Measurements from ENCODE around the gene SMIM12.

Gene SMIM12

GRCh38 chr1:34859446-34860200, at the start of gene SMIM12:
Gene SMIM12, minus strand, starts transcription at chr1:34859749. Its CDS starts 3,772 bp downstream, at chr1:34855977.
- peak; percentile 61 for DNase-seq

DNA sequence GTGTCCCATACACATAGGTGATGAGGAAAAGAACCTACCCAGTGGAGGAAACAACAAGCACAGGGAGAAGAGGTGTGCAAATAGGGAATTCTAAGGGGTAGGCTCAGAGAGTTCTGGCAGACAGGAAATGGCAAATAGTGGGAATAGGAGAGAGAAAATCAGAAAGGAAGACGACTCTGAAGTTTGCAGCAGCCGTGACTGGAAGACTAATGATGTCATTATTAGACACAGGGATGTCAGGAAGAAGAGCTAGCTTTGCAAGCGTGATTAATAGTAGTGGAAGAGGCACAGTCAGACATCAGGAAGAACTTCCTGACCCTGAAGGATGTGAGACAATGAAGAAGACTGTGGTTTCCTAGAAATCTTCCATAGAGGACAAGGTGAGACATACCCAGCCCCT, 48.8 kb upstream of the SMIM12 start:
- DNase-seq = no peak

DNA sequence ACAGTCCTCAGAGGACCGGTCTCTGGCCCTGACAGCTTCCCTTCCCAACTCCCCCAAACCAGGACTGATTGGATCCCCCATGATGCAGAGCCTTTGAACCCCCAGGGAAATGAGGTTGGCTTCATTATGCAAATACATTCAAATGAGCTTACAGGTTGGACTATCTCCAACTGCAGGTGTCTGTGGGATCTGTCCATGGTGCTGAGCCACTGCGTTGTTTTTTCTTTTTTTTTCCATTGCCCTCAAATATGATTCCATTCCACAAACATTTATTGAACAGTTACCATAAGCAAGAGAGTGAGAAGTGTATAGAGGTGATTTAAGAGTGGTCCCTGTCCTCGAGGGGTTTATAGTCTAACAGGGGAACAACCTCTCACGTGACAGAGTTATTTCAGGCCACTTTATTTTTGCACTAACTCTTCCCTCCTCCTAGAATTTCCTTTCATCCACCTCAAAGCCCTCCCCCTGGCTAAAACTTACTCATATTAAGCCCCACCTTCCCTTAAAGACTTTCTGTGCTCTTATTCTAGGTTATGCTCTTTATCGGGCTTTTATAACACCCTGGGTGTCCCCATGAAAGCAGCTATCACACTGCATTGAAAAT, 48.0 kb upstream of the SMIM12 start:
- no peak for DNase-seq

DNA sequence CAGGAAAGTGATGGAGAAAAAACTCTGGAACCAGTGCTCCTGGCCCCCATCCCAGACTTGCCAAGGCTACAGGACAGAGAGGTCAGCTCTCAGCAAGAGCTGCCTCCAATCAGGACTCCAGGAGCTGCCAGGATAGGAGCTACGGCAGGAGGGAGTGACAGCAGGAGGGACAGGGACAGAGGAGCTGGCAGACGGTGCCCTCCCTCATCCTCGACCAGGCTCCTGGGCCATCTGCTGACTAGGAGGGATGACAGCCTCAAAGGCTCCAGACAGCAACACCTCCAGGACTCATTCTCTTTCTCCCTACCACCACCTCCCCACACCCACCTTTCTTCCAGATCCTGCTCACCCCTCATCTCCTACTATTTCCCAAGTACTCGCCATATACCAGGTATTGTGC, 47.2 kb upstream of the SMIM12 start:
- no peak for DNase-seq

GRCh38 chr1:34906222-34906621, 46.7 kb upstream of the SMIM12 start:
- no peak for DNase-seq

- no peak for DNase-seq
Measured at GRCh38 chr1:34905098-34905459, 45.5 kb upstream of the SMIM12 start.

DNA sequence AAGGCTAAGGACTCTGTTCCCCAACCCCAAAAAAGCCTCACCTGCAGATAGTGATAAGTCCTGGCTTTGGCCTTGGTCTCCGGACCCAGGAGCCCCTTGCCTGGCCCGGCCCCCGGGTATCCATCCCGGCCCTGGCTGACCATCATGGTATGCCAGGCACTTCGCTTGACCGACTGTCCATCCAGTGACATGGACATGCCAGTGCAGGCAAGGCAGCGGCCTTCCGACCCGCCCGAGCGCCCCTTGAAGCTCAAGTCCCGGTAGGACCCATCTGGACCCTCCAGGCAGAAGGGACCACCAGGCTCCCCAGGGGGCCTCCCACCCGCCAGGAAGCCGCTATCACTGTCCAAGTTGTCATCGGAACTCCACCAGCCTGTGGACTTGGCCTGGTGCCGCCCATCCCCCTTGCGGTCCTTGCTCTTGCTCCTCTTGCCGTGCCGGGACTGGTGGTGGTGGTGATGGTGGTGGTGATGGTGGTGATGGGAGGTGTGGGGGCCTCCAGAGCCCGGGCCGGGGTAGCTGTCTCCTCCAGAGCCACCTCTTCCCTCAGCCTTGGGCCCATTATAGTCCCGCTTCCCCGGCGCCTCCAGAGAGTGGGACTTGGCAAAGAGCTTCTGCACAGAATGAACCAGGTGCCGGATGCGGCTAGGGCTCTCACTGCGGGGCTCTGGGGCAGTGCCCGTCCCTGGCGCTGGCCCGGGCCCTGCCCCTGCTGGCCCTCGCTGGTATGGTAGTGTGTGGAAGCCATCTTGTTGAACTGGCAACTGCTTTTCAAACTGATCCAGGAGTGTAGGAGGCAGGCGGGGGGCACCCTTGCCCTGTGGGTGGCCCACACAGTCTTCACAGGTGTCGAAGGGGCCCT, 44.9 kb upstream of the SMIM12 start:
- no peak for DNase-seq

- no peak for DNase-seq
Measured at GRCh38 chr1:34901919-34902318, 42.4 kb upstream of the SMIM12 start.

GRCh38 chr1:34900775-34901502, 41.4 kb upstream of the SMIM12 start:
- DNase-seq = no peak

DNA sequence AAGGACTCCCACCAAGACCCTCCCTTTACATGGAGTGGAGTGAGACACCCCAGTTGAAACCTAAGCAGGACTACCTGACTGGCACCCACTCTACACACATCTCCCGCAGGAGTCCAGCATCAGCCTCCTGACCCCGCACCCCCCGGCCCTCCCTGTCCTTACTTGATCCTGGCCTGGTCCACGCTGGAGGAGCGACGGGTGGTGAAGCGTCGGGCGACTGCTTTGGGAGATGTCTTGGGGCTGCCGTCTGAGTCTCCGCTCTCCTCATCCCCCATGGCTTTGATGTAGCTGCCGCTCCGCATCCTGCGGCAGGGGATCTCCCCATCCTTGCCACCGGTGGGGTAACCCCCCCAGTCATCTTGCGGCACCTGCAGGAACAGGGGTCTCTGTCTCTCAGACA, 40.4 kb upstream of the SMIM12 start:
- no peak for DNase-seq

DNA sequence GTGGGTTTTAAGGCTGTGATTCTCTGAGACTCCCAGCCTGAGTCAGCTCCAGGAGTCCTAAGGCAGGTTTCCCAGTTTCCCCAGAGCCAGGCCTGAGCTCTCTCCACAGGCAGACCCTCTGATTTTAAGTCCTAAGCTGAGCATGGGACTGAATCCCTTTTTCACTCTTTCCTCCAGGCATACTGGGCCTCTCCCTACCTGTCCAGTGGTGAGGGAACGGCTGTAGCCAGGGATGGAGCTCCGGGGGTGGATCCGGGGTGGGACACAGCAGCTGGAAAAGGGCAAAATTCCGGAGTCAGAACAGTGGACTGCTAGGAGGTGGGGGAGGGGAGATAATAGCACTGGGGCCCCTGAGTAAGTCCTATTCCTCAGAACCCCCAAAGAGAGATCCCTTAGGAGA, 39.9 kb upstream of the SMIM12 start:
- DNase-seq = no peak

DNA sequence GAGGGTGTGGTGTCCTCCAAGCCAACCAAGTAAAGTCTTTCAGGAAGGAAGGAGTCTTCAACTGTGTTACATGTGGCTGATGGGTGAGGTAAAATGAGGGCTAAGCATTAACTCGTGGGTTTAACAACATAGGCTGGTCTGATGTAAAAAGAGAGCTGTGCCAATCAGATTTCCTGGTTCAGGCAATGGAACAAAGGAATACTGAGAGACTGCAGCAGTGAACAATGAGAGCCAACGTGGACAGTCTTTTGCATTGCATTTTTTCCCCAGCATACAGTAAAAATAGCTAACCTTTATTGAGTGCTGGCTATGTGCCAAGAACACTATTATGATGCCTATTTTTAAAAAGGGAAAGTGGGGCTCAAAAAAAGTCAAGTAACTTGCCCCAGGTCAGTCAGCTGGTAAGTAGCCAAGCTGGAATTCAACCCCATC, 38.8 kb upstream of the SMIM12 start:
- no peak for DNase-seq

DNA sequence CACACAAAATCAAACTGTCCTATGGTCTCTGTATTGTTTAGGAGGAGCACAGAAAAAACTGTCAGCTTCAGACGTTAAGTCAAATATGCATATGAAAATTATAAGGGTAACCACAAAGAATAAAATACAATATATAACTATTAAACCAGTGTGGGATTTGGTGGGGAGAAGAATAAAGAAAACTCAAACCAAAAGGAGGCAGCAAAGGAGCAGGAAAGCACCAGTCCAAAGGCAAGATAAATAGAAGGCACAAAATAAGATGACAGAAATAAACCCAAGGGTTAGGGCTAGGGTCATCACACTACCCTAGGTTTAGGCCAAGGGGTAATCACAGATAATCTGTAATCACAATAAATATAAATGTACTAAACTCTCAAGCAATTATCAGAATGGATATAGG, 37.1 kb upstream of the SMIM12 start:
- DNase-seq = no peak

DNA sequence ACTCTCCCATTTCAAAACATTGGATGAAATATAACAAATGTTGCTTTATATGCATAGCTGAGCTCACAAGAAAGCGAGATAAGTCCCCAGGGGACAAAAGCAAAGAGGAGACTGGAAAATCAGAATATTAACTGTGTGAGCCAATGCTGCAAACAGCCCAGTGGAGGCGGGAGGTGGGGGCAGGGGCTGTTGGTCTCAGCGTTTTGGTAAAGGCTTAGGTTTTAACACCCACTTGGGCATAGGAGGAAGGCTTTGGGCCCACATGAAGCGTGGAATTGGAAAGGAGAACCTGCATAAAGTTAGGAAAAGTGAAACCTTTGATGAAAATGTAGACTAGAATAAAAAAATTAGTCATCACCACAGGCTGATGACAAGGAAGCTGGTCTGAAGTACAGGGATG, 30.2 kb upstream of the SMIM12 start:
- DNase-seq = no peak

DNA sequence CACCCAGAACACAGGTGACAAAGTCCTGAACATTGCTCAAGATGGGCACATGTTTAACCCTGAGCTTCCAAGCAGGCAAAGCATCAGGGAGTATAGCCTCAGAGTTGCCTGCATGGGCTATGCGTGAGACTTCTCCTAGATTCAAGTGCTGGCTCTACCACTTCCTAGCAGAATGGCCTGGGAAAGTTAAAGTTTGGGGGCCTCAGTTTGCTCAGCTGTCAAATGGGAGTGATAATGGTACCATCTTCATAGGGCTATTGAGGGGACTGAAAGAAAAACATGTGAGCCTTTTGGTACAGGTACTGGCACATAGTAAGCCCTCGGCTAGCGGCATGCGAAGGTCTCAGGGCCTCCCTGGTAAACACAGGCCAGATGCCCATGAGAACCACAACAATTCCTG, 28.0 kb upstream of the SMIM12 start:
- no peak for DNase-seq

- no peak for DNase-seq
Measured at GRCh38 chr1:34885405-34886247, 26.1 kb upstream of the SMIM12 start.

GRCh38 chr1:34884961-34885360, 25.4 kb upstream of the SMIM12 start:
- DNase-seq = no peak

GRCh38 chr1:34884536-34884935, 25.0 kb upstream of the SMIM12 start:
- no peak for DNase-seq

GRCh38 chr1:34879230-34879629, 19.7 kb upstream of the SMIM12 start:
- no peak for DNase-seq

GRCh38 chr1:34876406-34876805, 16.9 kb upstream of the SMIM12 start:
- no peak for DNase-seq

DNA sequence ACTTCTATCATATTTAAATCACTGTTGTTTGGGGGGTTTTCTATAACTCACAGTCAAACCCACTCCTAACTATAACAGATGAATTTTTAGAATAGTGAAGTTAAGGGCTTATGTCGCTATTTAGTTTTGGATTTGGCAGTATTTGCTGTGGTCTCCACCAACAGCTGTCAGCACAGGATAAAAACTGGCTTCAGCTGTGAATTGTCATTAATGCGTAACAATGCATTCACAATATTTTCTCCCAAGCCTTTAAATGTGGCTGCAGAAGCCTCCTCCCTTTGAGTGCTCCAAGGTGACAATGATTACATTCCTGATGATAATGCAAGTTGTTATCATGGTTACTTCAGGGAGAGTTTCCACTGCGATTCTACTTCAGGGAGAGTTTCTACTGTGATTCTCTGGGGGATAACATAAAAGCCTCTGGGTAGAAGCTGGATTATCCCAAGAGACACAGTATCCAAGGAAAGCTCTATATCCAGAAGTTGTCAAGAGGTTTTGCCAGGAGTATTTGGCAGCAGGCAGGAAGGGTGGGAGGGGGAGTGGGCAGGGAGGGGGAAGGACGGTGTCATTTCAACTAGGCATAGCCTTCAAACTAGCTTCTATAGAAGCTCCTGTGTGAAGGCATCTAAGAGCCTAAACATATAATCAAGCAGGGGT, 14.9 kb upstream of the SMIM12 start:
- no peak for DNase-seq

DNA sequence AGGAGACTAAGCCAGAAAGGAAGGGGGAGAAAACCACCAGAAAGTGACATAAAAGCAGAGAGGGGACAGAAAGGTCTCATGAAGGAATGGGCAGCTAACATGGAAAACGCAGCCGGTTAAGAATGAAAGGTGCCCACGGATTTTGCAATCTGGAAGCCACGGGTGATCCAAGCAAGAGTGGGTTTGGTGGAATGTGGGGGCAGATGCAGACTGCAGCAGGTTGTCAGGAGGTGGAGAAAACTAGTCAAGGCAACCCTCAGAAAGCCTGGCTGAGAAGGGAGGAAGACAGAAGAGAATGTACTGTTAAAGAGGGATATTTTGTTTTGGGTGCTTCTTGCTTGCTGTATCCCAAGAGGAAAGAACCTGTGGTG, 12.6 kb upstream of the SMIM12 start:
- no peak for DNase-seq

All from NCI-H2029 treated with DMSO at 0.1 percent for 48 hours (cell line).